RWPE2 (cell line): Measurements from ENCODE around the gene RPGRIP1L.

Source experiments
- ATAC-seq: fragments of 200-7000 bp; cut with Tn5 transposase; 3 replicates; pipeline ENCODE4 v1.9.1; 2021; ENCODE audit warnings: low read depth
- DNase-seq: peaks from one replicate; pipeline ENCODE4 v3.0.0-alpha.2; 2020; ENCODE audit warnings: low spot score
- H3K27ac ChIP-seq: fragments of 450-650 bp; 2 replicates; pipeline ENCODE4 v1.5.1; 2017; ENCODE audit warnings: mild to moderate bottlenecking; ENCODE audit not compliant: poor library complexity, severe bottlenecking
- H3K27me3 ChIP-seq: fragments of 250-450 bp; sonication (Bioruptor Pico); 2 replicates; pipeline ENCODE4 v1.5.1; 2021; ENCODE audit warnings: mild to moderate bottlenecking, moderate library complexity; ENCODE audit not compliant: insufficient read depth, poor library complexity, severe bottlenecking
- H3K36me3 ChIP-seq: fragments of 250-450 bp; sonication (Bioruptor Pico); 2 replicates; pipeline ENCODE4 v1.5.1; 2020; ENCODE audit warnings: low read depth, mild to moderate bottlenecking, moderate library complexity
- H3K4me1 ChIP-seq: fragments of 250-450 bp; sonication (Bioruptor Pico); 2 replicates; pipeline ENCODE4 v1.5.1; 2021; ENCODE audit warnings: mild to moderate bottlenecking, moderate library complexity; ENCODE audit not compliant: insufficient read depth, poor library complexity, severe bottlenecking
- H3K4me3 ChIP-seq: fragments of 250-450 bp; sonication (Bioruptor Pico); 2 replicates; pipeline ENCODE4 v1.5.1; 2021; ENCODE audit warnings: mild to moderate bottlenecking, moderate library complexity; ENCODE audit not compliant: severe bottlenecking
- H3K9me3 ChIP-seq: fragments of 250-450 bp; sonication (Bioruptor Pico); 2 replicates; pipeline ENCODE4 v1.5.1; 2021; ENCODE audit warnings: mild to moderate bottlenecking, moderate library complexity; ENCODE audit not compliant: severe bottlenecking
- TF ChIP-seq, protein P1 (sequence below): fragments of 450-650 bp; IDR thresholded peaks from one replicate; pipeline ENCODE4 v1.5.1; 2017; ENCODE audit warnings: mild to moderate bottlenecking, moderate library complexity; ENCODE audit not compliant: poor library complexity, severe bottlenecking

The RPGRIP1L gene

DNA sequence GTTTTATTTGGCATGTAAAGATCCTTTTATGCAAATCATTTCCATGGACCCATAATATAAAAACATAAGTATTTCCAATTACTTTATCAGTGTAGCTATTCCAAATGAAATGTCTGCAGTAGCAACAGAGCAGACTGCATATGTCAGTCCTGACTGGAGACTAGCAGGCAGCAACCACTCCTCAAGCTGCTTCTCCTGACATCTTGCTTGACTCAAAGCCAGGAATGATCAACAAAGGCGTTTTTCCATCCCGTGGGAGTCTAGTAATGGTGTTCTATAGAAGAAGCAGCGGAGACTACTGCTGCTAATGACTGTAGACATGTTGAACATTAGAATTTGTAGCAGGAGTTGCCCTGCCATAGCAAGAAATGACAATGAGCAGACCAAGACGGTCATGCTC, 127.4 kb downstream of the RPGRIP1L start:
- TF ChIP-seq, protein P1, sequence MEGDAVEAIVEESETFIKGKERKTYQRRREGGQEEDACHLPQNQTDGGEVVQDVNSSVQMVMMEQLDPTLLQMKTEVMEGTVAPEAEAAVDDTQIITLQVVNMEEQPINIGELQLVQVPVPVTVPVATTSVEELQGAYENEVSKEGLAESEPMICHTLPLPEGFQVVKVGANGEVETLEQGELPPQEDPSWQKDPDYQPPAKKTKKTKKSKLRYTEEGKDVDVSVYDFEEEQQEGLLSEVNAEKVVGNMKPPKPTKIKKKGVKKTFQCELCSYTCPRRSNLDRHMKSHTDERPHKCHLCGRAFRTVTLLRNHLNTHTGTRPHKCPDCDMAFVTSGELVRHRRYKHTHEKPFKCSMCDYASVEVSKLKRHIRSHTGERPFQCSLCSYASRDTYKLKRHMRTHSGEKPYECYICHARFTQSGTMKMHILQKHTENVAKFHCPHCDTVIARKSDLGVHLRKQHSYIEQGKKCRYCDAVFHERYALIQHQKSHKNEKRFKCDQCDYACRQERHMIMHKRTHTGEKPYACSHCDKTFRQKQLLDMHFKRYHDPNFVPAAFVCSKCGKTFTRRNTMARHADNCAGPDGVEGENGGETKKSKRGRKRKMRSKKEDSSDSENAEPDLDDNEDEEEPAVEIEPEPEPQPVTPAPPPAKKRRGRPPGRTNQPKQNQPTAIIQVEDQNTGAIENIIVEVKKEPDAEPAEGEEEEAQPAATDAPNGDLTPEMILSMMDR, result no peak
- DNase-seq, result no peak
- Histone ChIP-seq H3K4me1 (no peaks in the 10 kb centered on the region), H3K4me3 (no peak overlapping the region), H3K36me3 (no peaks in the 10 kb centered on the region), H3K27me3 (no peaks in the 10 kb centered on the region), H3K9me3 (peaks cover 2% of the 10 kb centered on the region), H3K27ac (no peak overlapping the region)
- ATAC-seq, result no peak

DNA sequence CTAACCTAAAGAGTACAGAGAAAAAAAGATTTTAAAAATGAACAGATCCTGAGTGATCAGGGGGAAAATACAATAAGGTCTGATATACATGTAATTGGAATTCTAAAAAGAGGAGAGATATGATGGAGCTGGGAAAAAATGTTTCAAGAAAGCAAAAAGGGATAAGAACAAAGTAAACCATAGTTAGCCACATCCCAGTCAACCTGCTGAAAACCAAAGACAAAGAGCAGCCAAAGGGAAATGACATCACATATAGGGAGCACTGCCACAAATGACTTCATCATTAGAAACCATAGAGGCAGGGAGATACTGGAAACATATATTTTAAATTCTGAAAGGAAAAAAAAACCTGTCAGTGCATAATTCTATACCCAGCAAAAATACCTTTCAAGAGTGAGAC, 131.9 kb downstream of the RPGRIP1L start:
- no peaks in the 10 kb centered on the region for H3K36me3 ChIP-seq

DNA sequence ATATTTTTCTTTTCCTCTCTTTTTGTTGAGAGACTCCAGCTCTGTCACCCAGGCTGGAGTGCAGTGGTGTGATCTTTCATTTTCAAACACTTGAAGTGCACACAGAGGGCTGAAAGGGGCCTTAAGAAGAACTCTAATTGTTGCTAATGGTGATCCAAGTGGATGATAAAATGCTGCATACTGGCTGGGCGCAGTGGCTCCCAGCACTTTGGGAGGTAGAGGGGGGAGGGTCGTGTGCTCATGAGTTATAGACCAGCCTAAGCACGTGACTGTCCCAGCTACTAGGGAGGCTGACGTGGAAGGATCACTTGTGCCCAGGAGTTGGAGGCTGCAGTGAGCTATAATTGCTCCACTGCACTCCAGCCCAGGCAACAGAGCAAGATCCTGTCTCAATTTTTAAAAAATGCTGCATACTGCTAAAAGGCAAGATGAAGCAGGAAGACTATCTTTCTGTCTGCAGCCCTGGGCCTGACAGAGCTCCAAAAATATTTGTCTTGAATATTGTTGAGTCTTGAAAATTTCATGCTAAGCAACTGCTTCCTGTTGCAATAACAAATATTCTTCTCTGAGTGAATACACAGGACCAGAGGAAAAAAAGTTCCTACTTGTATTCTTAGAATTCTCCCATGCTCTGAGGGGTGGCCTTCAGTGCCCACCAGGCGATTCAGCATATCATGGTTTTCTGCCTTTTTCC, 137.0 kb downstream of the RPGRIP1L start:
- TF ChIP-seq, protein P1, result no peak
- Histone ChIP-seq H3K4me1 (no peaks in the 10 kb centered on the region), H3K36me3 (no peaks in the 10 kb centered on the region), H3K9me3 (no peaks in the 10 kb centered on the region), H3K27me3 (no peaks in the 10 kb centered on the region), H3K4me3 (no peak overlapping the region), H3K27ac (no peak overlapping the region)
- ATAC-seq (no peak), DNase-seq (no peak)

More for the DNA sequence above, 131.9 kb downstream of the RPGRIP1L start:
- ATAC-seq, result no peak
- Histone ChIP-seq H3K27ac (no peak overlapping the region), H3K27me3 (no peaks in the 10 kb centered on the region), H3K9me3 (peaks cover 2% of the 10 kb centered on the region), H3K4me3 (no peak overlapping the region), H3K4me1 (no peaks in the 10 kb centered on the region)
- DNase-seq, result no peak
- TF ChIP-seq, protein P1, result no peak

DNA sequence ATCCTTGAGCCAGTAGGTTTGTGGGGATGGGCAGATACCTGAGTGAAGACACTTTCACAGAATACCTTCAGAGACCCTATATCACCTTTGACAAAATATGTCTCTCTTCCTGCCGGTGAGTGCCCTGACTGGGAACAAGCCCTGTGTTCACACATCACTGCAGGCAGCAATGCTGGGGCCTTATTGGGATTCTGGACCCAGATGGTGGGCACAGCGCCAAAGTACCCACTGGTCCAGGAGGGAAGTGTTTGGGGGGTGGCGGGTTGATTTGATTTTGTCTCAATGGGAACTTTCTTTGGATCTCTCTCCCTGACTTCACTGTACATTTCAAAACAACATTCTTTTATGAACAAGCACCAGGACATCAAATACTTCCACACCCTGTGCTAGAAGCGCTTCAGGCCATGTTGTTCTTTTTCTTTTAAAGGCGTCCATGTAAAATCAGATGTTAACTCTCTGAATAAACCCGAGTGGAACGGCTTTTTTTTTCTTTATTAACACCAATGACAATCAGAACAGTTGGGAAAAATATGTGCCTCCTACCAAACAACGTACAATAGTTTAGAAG, 138.3 kb downstream of the RPGRIP1L start:
- Histone ChIP-seq H3K9me3 (no peaks in the 10 kb centered on the region), H3K4me3 (no peak overlapping the region), H3K27ac (no peak overlapping the region), H3K27me3 (no peaks in the 10 kb centered on the region), H3K36me3 (no peaks in the 10 kb centered on the region), H3K4me1 (no peaks in the 10 kb centered on the region)
- TF ChIP-seq, protein P1, result no peak
- DNase-seq, result no peak
- ATAC-seq, result no peak

DNA sequence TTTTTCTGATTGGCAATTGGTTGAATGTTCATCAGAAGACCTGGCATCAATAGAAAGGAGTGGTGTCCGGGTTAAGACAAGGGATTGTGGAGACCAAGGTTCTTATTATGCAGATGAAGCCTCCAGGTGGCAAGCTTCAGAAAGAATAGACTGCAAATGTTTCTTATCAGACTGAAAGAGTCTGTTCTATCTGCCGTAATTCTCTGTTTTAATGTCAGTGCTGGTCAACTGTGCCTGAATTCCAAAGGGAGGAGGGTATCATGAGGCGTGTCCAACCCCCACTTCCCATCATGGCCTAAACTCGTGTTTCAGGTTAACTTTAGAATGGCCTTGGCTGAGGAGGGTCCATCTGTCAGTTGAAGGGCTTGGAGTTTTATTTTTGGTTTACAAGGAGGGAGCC, 140.2 kb downstream of the RPGRIP1L start:
- H3K9me3 ChIP-seq, result no peaks in the 10 kb centered on the region
- H3K27me3 ChIP-seq, result no peaks in the 10 kb centered on the region
- no peak overlapping the region for H3K27ac ChIP-seq
- H3K4me3 ChIP-seq, result no peak overlapping the region
- no peak for DNase-seq
- no peaks in the 10 kb centered on the region for H3K4me1 ChIP-seq
- H3K36me3 ChIP-seq, result no peaks in the 10 kb centered on the region
- TF ChIP-seq, protein P1, result no peak
- no peak for ATAC-seq
